HepG2 (cell line): ENCODE measurements around the gene TMEM79. TPM values are rescaled to one million over a fixed set of nuclear protein-coding genes. Genes with fewer than 3 reads are reported as not detected.

Experiments used
- ATF4 ChIP-seq, 2 experiments: fragments of 450-650 bp in 1 of 2; sonication (generic) in 1 of 2; formaldehyde crosslinking; IDR thresholded peaks; 2 replicates each; pipeline versions ENCODE4 v1.5.0 to v1.8.0; 2020 to 2022; ENCODE audit warnings: mild to moderate bottlenecking in 1 of 2, missing genetic modification reagents in 1 of 2
- E2F5 ChIP-seq: sonication (generic); formaldehyde crosslinking; conservative IDR thresholded peaks from 2 replicates; pipeline ENCODE4 v1.4.0; 2020; ENCODE audit warnings: missing genetic modification reagents
- ELK4 ChIP-seq: sonication (generic); formaldehyde crosslinking; IDR thresholded peaks from 2 replicates; pipeline ENCODE4 v1.9.0; 2021; ENCODE audit warnings: missing genetic modification reagents, borderline replicate concordance
- FOXP4 ChIP-seq: sonication (generic); formaldehyde crosslinking; IDR thresholded peaks from 2 replicates; pipeline ENCODE4 v1.4.0; 2020; ENCODE audit warnings: missing genetic modification reagents
- GABPA ChIP-seq, 2 experiments: IDR thresholded peaks; 2 replicates each; pipeline ENCODE4 v1.6.1; 2011 to 2016; ENCODE audit warnings: low read depth in 2 of 2, low read length in 1 of 2, missing biosample characterization in 1 of 2, missing genetic modification characterization in 1 of 2
- GABPB1 ChIP-seq: IDR thresholded peaks from 2 replicates; pipeline ENCODE4 v1.6.1; 2016; ENCODE audit warnings: mild to moderate bottlenecking, missing genetic modification reagents, moderate library complexity, missing compliant biosample characterization
- HCFC1 ChIP-seq: fragments of 150-350 bp; IDR thresholded peaks from 2 replicates; pipeline ENCODE4 v1.6.1; 2014; ENCODE audit warnings: low read depth, low read length
- HES4 ChIP-seq: sonication (generic); formaldehyde crosslinking; IDR thresholded peaks from 2 replicates; pipeline ENCODE4 v1.9.0; 2021; ENCODE audit warnings: mild to moderate bottlenecking, missing genetic modification reagents, borderline replicate concordance
- HHEX ChIP-seq: IDR thresholded peaks from 2 replicates; pipeline ENCODE4 v1.6.1; 2016; ENCODE audit warnings: control low read depth
- HOXA5 ChIP-seq: sonication (generic); formaldehyde crosslinking; IDR thresholded peaks from 2 replicates; pipeline ENCODE4 v1.4.0; 2020; ENCODE audit warnings: missing genetic modification reagents
- HOXD1 ChIP-seq: sonication (generic); formaldehyde crosslinking; IDR thresholded peaks from 2 replicates; pipeline ENCODE4 v1.5.0; 2020; ENCODE audit warnings: missing genetic modification reagents
- JARID2 ChIP-seq: sonication (generic); formaldehyde crosslinking; IDR thresholded peaks from 2 replicates; pipeline ENCODE4 v1.8.1; 2023; ENCODE audit warnings: missing genetic modification reagents, inconsistent platforms; ENCODE audit not compliant: insufficient replicate concordance
- MYPOP ChIP-seq: sonication (generic); formaldehyde crosslinking; IDR thresholded peaks from 2 replicates; pipeline ENCODE4 v1.8.1; 2023; ENCODE audit warnings: mild to moderate bottlenecking, moderate library complexity, missing genetic modification reagents
- RBAK ChIP-seq: sonication (generic); formaldehyde crosslinking; IDR thresholded peaks from 2 replicates; pipeline ENCODE4 v1.5.1; 2020; ENCODE audit warnings: mild to moderate bottlenecking, missing genetic modification reagents
- SMARCE1 ChIP-seq: fragments of 450-650 bp; IDR thresholded peaks from 2 replicates; pipeline ENCODE4 v1.6.1; 2017; ENCODE audit warnings: borderline replicate concordance
- SMYD3 ChIP-seq: sonication (generic); formaldehyde crosslinking; IDR thresholded peaks from 2 replicates; pipeline ENCODE4 v1.8.1; 2023; ENCODE audit warnings: mild to moderate bottlenecking, missing genetic modification reagents
- TAF1 ChIP-seq: sonication (generic); formaldehyde crosslinking; IDR thresholded peaks from 2 replicates; pipeline ENCODE4 v1.4.0; 2020; ENCODE audit warnings: missing genetic modification reagents
- ZNF136 ChIP-seq: sonication (generic); formaldehyde crosslinking; IDR thresholded peaks from 2 replicates; pipeline ENCODE4 v1.8.1; 2022; ENCODE audit warnings: low read depth, mild to moderate bottlenecking, moderate library complexity, missing genetic modification reagents
- ZNF225 ChIP-seq: sonication (generic); formaldehyde crosslinking; IDR thresholded peaks from 2 replicates; pipeline ENCODE4 v1.4.0; 2020; ENCODE audit warnings: mild to moderate bottlenecking, missing genetic modification reagents
- ZNF619 ChIP-seq: sonication (generic); formaldehyde crosslinking; IDR thresholded peaks from 2 replicates; pipeline ENCODE4 v1.4.0; 2020; ENCODE audit warnings: mild to moderate bottlenecking, missing genetic modification reagents
- ZNF672 ChIP-seq: sonication (generic); formaldehyde crosslinking; IDR thresholded peaks from 2 replicates; pipeline ENCODE4 v1.8.1; 2022; ENCODE audit warnings: missing genetic modification reagents
- ZNF737 ChIP-seq: sonication (generic); formaldehyde crosslinking; IDR thresholded peaks from 2 replicates; pipeline ENCODE4 v1.5.0; 2020; ENCODE audit warnings: missing genetic modification reagents, mild to moderate bottlenecking, borderline replicate concordance
- ZNF75D ChIP-seq: sonication (generic); formaldehyde crosslinking; IDR thresholded peaks from 2 replicates; pipeline ENCODE4 v1.8.1; 2023; ENCODE audit warnings: missing genetic modification reagents, mild to moderate bottlenecking, borderline replicate concordance
- ZNF772 ChIP-seq: sonication (generic); formaldehyde crosslinking; IDR thresholded peaks from 2 replicates; pipeline ENCODE4 v1.5.0; 2020; ENCODE audit warnings: mild to moderate bottlenecking, missing genetic modification reagents
- ZNF777 ChIP-seq: sonication (generic); formaldehyde crosslinking; IDR thresholded peaks from 2 replicates; pipeline ENCODE4 v1.4.0; 2020; ENCODE audit warnings: missing genetic modification reagents
- polyA plus RNA-seq, 8 experiments: library from polyadenylated mRNA; depleted of rRNA in 3 of 8; stranded (reverse) in 7 of 8; unstranded in 1 of 8; fragments of >200 nt; fragmentation: Illumina TruSeq in 4 of 8; extraction: Trizol in 4 of 8; gene quantifications; 2 replicates each; pipeline versions ENCODE4 v1.2.1 to v1.2.3, GENCODE V29; 2011 to 2016; ENCODE audit warnings: low read depth in 4 of 8, missing spikeins in 1 of 8, mixed read lengths in 1 of 8; ENCODE audit not compliant: insufficient read depth in 1 of 8
- total RNA-seq, 5 experiments: library from RNA; depleted of rRNA; stranded (reverse); fragments of >200 nt; fragmentation: Illumina TruSeq; extraction: Trizol; gene quantifications; 2 replicates each; pipeline ENCODE4 v1.2.3, GENCODE V29; 2016; ENCODE audit warnings: low read depth in 1 of 5

Gene TMEM79
- total and polyA plus RNA-seq, 2 of the 13 experiments (the other 11 are each of a cell fraction or from before 2014, with no cell fraction given), result 1.2 to 1.9 TPM

- no peak for TF ChIP-seq ATF4 (CRISPR knock-in tag; IDR thresholded peaks at IDR 0.05)
- TF ChIP-seq JARID2, result no peak
- no peak for TF ChIP-seq E2F5 (CRISPR knock-in tag)
- no peak for TF ChIP-seq ELK4 (CRISPR knock-in tag)
- TF ChIP-seq ZNF777, result no peak
- TF ChIP-seq RBAK (CRISPR knock-in tag), result no peak
- no peak for TF ChIP-seq ZNF737
- peak; percentile 87 for TF ChIP-seq GABPB1 (CRISPR knock-in tag)
- peak; percentile 93 for TF ChIP-seq HCFC1
- TF ChIP-seq ZNF672 (CRISPR knock-in tag), result no peak
- TF ChIP-seq ZNF75D, result no peak
- TF ChIP-seq GABPA (IDR thresholded peaks at IDR 0.05; ENCODE audit: low read depth, low read length), result peak; percentile 53
- peak; percentile 85 for TF ChIP-seq GABPA (CRISPR knock-in tag; IDR thresholded peaks at IDR 0.05; ENCODE audit: low read depth)
- no peak for TF ChIP-seq ZNF619 (CRISPR knock-in tag)
- TF ChIP-seq SMARCE1, result no peak
- peak; percentile 29; the same call in 1 of the 2 replicates for TF ChIP-seq HOXA5 (CRISPR knock-in tag)
- no peak for TF ChIP-seq MYPOP (CRISPR knock-in tag)
- no peak for TF ChIP-seq ZNF225 (CRISPR knock-in tag)
- no peak for TF ChIP-seq HOXD1 (CRISPR knock-in tag)
- TF ChIP-seq HES4 (CRISPR knock-in tag), result peak; percentile 63; the same call in 1 of the 2 replicates
- TF ChIP-seq ZNF136 (CRISPR knock-in tag), result no peak
- TF ChIP-seq FOXP4 (CRISPR knock-in tag), result peak; percentile 23; the same call in 1 of the 2 replicates
- no peak for TF ChIP-seq SMYD3 (CRISPR knock-in tag)
- no peak for TF ChIP-seq HHEX (CRISPR knock-in tag)
- TF ChIP-seq ZNF772 (CRISPR knock-in tag), result no peak; the same call in 1 of the 2 replicates
- peak; percentile 93 for TF ChIP-seq TAF1 (CRISPR knock-in tag)
Observed at GRCh38 chr1:156338180-156338976, 54.3 kb downstream of the TMEM79 start, which contains the start of the genes CCT3 and TSACC (continued).
